OCI-LY1 (cell line): ENCODE results near the gene ACHE.
"Not testable (repeated sequence)": the region's sequence is repeated elsewhere in the genome, so short reads cannot be mapped to it uniquely, and the experiment has no call there.

Experiments used
- H2AFZ ChIP-seq: fragments of 200-600 bp; sonication (generic), shearing (Covaris generic); 2 replicates; pipeline ENCODE4 v1.6.0; 2014; ENCODE audit warnings: antibody characterized with exemption, mild to moderate bottlenecking, low read length
- H3F3A ChIP-seq: fragments of 200-600 bp; sonication (generic), shearing (Covaris generic); 2 replicates; pipeline ENCODE4 v1.6.0; 2014; ENCODE audit warnings: mild to moderate bottlenecking, antibody characterized with exemption, low read length, moderate library complexity; ENCODE audit not compliant: insufficient read depth
- H3K27ac ChIP-seq: fragments of 200-600 bp; sonication (generic); 2 replicates; pipeline ENCODE4 v1.5.1; 2014; ENCODE audit warnings: low read length, mixed run types, mild to moderate bottlenecking, low read depth; ENCODE audit not compliant: poor library complexity, severe bottlenecking
- H3K27me3 ChIP-seq: fragments of 200-600 bp; sonication (generic); 2 replicates; pipeline ENCODE4 v1.6.0; 2014; ENCODE audit warnings: antibody characterized with exemption, mild to moderate bottlenecking, low read length, moderate library complexity; ENCODE audit not compliant: insufficient read depth
- H3K36me3 ChIP-seq: fragments of 200-600 bp; sonication (generic); 2 replicates; pipeline ENCODE4 v1.6.1; 2014; ENCODE audit warnings: mild to moderate bottlenecking, antibody characterized with exemption, low read length, moderate library complexity, mixed read lengths; ENCODE audit not compliant: insufficient read depth
- H3K4me1 ChIP-seq: fragments of 200-600 bp; sonication (generic); 2 replicates; pipeline ENCODE4 v1.5.1; 2014; ENCODE audit warnings: mild to moderate bottlenecking, low read length, moderate library complexity; ENCODE audit not compliant: insufficient read depth, severe bottlenecking
- H3K4me2 ChIP-seq: fragments of 200-600 bp; sonication (generic), shearing (Covaris generic); 2 replicates; pipeline ENCODE4 v1.6.1; 2014; ENCODE audit warnings: low read length
- H3K4me3 ChIP-seq: fragments of 200-600 bp; sonication (generic); 2 replicates; pipeline ENCODE4 v1.5.1; 2014; ENCODE audit warnings: low read length, low read depth, mild to moderate bottlenecking, mixed read lengths; ENCODE audit not compliant: poor library complexity, severe bottlenecking
- H3K79me2 ChIP-seq: fragments of 200-600 bp; shearing (Covaris generic); 2 replicates; pipeline ENCODE4 v1.6.1; 2016; ENCODE audit warnings: mixed run types, low read length, mixed read lengths; ENCODE audit not compliant: insufficient read depth
- H3K9ac ChIP-seq: fragments of 200-600 bp; sonication (generic), shearing (Covaris generic); 2 replicates; pipeline ENCODE4 v1.6.1; 2014; ENCODE audit warnings: mild to moderate bottlenecking, low read length, mixed read lengths
- H3K9me2 ChIP-seq: fragments of 200-600 bp; sonication (generic), shearing (Covaris generic); 2 replicates; pipeline ENCODE4 v1.6.1; 2014; ENCODE audit warnings: low read depth, mild to moderate bottlenecking, low read length, mixed read lengths
- H3K9me3 ChIP-seq: fragments of 200-600 bp; shearing (Covaris generic); 2 replicates; pipeline ENCODE4 v1.6.1; 2014; ENCODE audit warnings: low read length, mixed read lengths
- H4K20me1 ChIP-seq: fragments of 200-600 bp; sonication (generic), shearing (Covaris generic); 2 replicates; pipeline ENCODE4 v1.6.0; 2016; ENCODE audit warnings: mild to moderate bottlenecking, low read length; ENCODE audit not compliant: insufficient read depth
- EZH2 ChIP-seq: fragments of 200-600 bp; sonication (generic), shearing (Covaris generic); IDR thresholded peaks from 2 replicates; pipeline ENCODE4 v1.8.0; 2017; ENCODE audit warnings: borderline replicate concordance, mixed run types, mild to moderate bottlenecking, antibody characterized with exemption, low read length, moderate library complexity, mixed read lengths
- TF ChIP-seq, protein P1 (sequence below): fragments of 200-600 bp; sonication (generic), shearing (Covaris generic); IDR thresholded peaks from 2 replicates; pipeline ENCODE4 v1.5.1; 2017; ENCODE audit warnings: mild to moderate bottlenecking, antibody characterized with exemption, low read length, moderate library complexity, mixed read lengths

The ACHE gene

DNA sequence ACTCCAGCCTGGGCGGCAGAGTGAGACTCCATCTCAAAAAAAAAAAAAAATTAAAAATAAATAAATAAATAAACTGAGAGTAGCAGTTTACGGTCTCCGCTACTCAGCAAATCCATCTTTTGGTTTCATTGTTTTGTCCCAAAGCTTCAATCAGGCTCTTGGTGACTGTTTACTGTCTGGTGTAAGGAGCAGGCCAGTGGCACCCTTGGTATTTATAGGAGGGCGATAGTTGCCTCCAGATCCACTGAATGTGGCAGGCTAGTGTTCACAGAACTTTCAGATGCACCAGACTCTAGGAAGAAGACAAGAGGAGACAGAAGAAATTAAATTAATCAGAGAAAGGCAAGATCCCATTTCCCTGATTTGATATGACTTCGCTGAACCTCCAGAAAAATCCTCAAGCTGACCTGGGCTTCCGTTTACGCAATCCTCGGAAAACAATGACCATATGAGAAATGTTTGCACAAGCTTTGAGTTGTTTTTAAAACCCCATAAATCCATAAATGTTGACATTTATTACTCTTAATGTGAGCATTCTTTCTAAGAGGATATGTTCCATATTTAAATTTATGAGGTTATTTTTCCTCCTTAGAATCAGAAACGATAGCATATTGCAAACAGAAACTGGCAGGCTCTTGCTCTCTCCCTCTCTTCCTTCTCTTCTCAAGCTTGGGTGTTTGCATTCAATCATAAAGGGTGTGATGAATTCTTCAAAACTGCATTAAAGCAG is 46.5 kb upstream of the ACHE start:
- Histone ChIP-seq H3K36me3 (no peaks in the 10 kb centered on the region; the same call in 1 of the 2 replicates), H3K27me3 (peaks cover 5% of the 10 kb centered on the region), H3K4me1 (no peaks in the 10 kb centered on the region), H2AFZ (no peak overlapping the region), H4K20me1 (no peaks in the 10 kb centered on the region), H3F3A (no peaks in the 10 kb centered on the region; the same call in 1 of the 2 replicates), H3K4me2 (no peak overlapping the region), H3K9ac (no peak overlapping the region), H3K9me3 (peaks cover 4% of the 10 kb centered on the region; the same call in 1 of the 2 replicates), H3K4me3 (no peak overlapping the region), H3K27ac (no peak overlapping the region), H3K9me2 (no peaks in the 10 kb centered on the region), H3K79me2 (no peaks in the 10 kb centered on the region)
- no peak for TF ChIP-seq EZH2
- TF ChIP-seq, protein P1, sequence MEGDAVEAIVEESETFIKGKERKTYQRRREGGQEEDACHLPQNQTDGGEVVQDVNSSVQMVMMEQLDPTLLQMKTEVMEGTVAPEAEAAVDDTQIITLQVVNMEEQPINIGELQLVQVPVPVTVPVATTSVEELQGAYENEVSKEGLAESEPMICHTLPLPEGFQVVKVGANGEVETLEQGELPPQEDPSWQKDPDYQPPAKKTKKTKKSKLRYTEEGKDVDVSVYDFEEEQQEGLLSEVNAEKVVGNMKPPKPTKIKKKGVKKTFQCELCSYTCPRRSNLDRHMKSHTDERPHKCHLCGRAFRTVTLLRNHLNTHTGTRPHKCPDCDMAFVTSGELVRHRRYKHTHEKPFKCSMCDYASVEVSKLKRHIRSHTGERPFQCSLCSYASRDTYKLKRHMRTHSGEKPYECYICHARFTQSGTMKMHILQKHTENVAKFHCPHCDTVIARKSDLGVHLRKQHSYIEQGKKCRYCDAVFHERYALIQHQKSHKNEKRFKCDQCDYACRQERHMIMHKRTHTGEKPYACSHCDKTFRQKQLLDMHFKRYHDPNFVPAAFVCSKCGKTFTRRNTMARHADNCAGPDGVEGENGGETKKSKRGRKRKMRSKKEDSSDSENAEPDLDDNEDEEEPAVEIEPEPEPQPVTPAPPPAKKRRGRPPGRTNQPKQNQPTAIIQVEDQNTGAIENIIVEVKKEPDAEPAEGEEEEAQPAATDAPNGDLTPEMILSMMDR = no peak

DNA sequence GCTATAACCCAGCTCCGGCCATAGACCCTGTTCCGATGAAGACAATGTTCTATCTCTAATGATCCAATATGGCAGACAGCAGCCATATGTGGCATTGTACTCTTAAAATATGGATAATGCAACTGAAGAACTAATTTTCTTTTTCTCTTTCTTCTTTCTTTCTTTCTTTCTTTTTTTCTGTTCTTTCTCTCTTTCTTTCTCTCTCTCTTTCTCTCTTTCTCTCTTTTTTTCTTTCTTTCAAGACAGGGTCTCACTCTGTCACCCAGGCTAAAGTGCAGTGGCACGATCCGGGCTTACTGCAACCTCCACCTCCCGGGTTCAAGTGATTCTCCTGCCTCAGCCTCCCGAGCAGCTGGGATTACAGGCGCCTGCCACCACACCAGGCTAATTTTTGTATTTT is 40.5 kb upstream of the ACHE start:
- H3K9me3 ChIP-seq, H3K4me1 ChIP-seq, H3K9me2 ChIP-seq, H3K79me2 ChIP-seq, H3K27ac ChIP-seq, H4K20me1 ChIP-seq, H3K36me3 ChIP-seq, H3K9ac ChIP-seq, H3K4me2 ChIP-seq, H3K4me3 ChIP-seq, H2AFZ ChIP-seq, H3F3A ChIP-seq: not testable (repeated sequence)
- H3K27me3 ChIP-seq = peaks cover 20% of the 10 kb centered on the region

DNA sequence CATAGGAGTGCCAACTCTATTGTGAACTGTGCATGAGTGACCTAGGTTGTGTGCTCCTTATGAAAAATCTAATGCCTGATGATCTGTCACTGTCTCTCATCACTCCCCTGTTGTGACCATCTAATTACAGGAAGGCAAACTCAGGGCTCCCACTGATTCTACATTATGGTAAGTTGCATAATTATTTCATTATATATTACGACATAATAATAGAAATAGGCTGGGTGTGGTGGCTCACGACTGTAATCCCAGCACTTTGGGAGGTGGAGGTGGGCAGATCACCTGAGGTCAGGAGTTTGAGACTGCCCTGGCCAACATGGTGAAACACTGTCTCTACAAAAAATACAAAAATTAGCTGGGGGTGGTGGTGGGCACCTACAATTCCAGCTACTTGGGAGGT is 39.7 kb upstream of the ACHE start:
- not testable (repeated sequence) for H3K27ac ChIP-seq, H3K9ac ChIP-seq, H3K4me3 ChIP-seq, H3K79me2 ChIP-seq, H3K9me3 ChIP-seq, H3F3A ChIP-seq, H3K9me2 ChIP-seq, H3K36me3 ChIP-seq, H3K4me1 ChIP-seq, H3K4me2 ChIP-seq, H2AFZ ChIP-seq, H4K20me1 ChIP-seq
- peaks cover 20% of the 10 kb centered on the region for H3K27me3 ChIP-seq

DNA sequence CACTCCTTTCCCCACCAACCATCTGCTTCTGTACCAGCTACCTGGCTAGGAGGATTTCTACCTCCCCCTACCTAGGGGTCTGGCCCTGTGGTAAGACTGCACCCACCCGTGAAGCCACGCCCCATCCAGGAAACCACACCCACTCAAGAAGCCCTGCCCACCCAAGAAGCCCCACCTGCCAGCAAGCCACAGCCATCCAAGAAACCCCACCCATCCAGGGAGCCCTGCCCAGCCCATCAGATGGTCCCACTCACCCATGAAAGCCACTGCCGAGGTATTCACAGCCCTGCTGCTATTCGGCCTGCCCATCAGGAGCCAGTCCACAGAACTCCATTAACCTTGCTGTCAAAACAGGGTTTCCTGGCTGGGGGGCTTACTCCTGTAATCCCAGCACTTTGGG is 38.0 kb upstream of the ACHE start:
- TF ChIP-seq EZH2 = no peak
- TF ChIP-seq, protein P1 = no peak

More for the DNA sequence above, 38.0 kb upstream of the ACHE start:
- Histone ChIP-seq H3K4me1 (no peaks in the 10 kb centered on the region), H3F3A (no peaks in the 10 kb centered on the region), H2AFZ (no peak overlapping the region), H3K79me2 (no peaks in the 10 kb centered on the region), H3K36me3 (no peaks in the 10 kb centered on the region), H3K4me3 (no peak overlapping the region), H3K9ac (no peak overlapping the region), H3K27me3 (peaks cover 22% of the 10 kb centered on the region; the same call in 1 of the 2 replicates), H4K20me1 (no peaks in the 10 kb centered on the region), H3K27ac (no peak overlapping the region), H3K4me2 (no peak overlapping the region), H3K9me2 (no peaks in the 10 kb centered on the region), H3K9me3 (peaks cover 6% of the 10 kb centered on the region)
